BJ (cell line): ENCODE measurements around the gene ZNF541. TPM values are rescaled to one million over a fixed set of nuclear protein-coding genes. Genes with fewer than 3 reads are reported as not detected.

Experiments used
- CTCF ChIA-PET: fragments of 350-600 bp; formaldehyde crosslinking; extraction: SDS; loops from one replicate; lab custom pipeline; 2021; ENCODE audit warnings: antibody characterized with exemption, inconsistent platforms; lab: Yijun Ruan, JAX
- POLR2A ChIA-PET: fragments of 300-600 bp; sonication (Branson Sonifier 250); formaldehyde crosslinking; extraction: SDS; loops from one replicate; lab custom pipeline; 2021; ENCODE audit warnings: antibody characterized with exemption; lab: Charles Lee
- DNase-seq: peaks from one replicate; pipeline ENCODE4 v3.0.0-alpha.2; 2011; ENCODE audit warnings: low read depth
- H3K27me3 ChIP-seq: 2 replicates; pipeline ENCODE4 v1.6.0; 2011; ENCODE audit warnings: low read length; ENCODE audit not compliant: control insufficient read depth, insufficient read depth
- H3K36me3 ChIP-seq: 2 replicates; pipeline ENCODE4 v1.5.1; 2011; ENCODE audit warnings: low read length; ENCODE audit not compliant: control insufficient read depth, insufficient read depth
- H3K4me3 ChIP-seq: 2 replicates; pipeline ENCODE4 v1.5.1; 2011; ENCODE audit warnings: low read depth, mild to moderate bottlenecking, control low read depth, low read length
- polyA plus RNA-seq: library from polyadenylated mRNA; depleted of rRNA; stranded (reverse); fragments of >200 nt; gene quantifications from 2 replicates; pipeline ENCODE4 v1.2.3, GENCODE V29; 2011
- TF ChIP-seq, protein P1 (sequence below): IDR thresholded peaks from 2 replicates; pipeline ENCODE4 v1.5.1; 2011; ENCODE audit warnings: low read depth, mild to moderate bottlenecking, control low read depth, inconsistent platforms, low read length, moderate library complexity; ENCODE audit not compliant: insufficient read depth

The ZNF541 gene
- polyA plus RNA-seq, 1 experiment: 0.06 TPM

DNA sequence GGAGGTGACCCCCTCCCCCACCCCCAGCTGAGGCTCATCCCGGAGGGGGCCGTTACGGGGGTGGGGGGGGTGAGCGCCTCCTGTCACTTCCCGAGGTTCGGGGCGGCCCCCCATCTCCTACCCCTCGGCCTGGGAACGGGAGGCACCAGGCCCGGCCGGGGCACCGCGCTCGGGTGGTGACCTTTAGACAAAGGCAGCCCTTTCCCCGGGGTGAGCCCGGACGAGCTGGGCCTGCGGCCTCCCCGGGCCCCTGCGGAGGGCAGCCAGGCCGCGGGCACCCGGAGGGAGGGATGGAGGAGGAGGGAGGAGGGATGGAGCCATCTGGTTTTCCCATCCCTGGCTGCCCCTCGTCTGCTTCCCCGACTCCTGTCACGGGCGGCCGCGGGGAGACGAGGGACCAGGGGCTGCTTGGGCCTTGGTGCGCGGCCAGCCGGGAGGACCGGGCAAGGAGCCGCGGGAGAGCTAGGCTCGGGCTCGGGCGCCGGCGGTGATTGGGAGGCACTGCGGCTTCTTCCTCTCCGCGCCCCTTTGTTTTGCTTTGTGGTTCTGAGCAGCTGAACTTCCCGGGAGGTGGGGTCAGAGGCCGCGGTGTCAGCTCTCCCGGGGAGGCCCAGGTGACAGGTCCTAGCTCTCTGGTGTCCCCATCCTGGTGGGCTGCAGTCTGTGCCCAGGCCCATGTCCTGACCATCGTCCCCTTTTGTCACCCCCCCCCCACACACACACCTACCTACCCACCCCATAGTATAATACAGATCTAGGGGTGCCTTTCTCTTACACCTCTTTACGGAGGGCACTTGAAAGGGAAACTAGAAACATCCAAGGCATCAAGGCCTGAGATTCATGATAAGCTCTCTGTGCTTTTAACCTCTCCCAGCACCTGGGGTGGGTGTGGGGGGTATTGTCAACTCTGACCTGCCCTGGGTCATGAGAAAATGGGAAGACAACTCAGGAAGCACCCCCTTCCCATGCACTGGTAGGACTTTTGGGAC lies 37.3 kb upstream of the ZNF541 start:
- Histone ChIP-seq H3K4me3 (peak overlapping the region; percentile 66), H3K36me3 (peaks cover under 1% of the 10 kb centered on the region; the same call in 1 of the 2 replicates), H3K27me3 (no peaks in the 10 kb centered on the region)
- ChIA-PET POLR2A (interaction anchor here (0.6 to 0.7 kb wide), 2 partner anchors 10 to 400 kb away, joined by 3 to 4 read pairs; no protein-coding TSS in a partner anchor), CTCF (interaction anchor here (0.6 to 1.8 kb wide), 13 partner anchors 8 to 181 kb away, joined by 3 to 11 read pairs (median 3); partner anchors contain the start of genes KPTN and NAPA)
- no peak for DNase-seq
- TF ChIP-seq, protein P1, sequence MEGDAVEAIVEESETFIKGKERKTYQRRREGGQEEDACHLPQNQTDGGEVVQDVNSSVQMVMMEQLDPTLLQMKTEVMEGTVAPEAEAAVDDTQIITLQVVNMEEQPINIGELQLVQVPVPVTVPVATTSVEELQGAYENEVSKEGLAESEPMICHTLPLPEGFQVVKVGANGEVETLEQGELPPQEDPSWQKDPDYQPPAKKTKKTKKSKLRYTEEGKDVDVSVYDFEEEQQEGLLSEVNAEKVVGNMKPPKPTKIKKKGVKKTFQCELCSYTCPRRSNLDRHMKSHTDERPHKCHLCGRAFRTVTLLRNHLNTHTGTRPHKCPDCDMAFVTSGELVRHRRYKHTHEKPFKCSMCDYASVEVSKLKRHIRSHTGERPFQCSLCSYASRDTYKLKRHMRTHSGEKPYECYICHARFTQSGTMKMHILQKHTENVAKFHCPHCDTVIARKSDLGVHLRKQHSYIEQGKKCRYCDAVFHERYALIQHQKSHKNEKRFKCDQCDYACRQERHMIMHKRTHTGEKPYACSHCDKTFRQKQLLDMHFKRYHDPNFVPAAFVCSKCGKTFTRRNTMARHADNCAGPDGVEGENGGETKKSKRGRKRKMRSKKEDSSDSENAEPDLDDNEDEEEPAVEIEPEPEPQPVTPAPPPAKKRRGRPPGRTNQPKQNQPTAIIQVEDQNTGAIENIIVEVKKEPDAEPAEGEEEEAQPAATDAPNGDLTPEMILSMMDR: no peak

DNA sequence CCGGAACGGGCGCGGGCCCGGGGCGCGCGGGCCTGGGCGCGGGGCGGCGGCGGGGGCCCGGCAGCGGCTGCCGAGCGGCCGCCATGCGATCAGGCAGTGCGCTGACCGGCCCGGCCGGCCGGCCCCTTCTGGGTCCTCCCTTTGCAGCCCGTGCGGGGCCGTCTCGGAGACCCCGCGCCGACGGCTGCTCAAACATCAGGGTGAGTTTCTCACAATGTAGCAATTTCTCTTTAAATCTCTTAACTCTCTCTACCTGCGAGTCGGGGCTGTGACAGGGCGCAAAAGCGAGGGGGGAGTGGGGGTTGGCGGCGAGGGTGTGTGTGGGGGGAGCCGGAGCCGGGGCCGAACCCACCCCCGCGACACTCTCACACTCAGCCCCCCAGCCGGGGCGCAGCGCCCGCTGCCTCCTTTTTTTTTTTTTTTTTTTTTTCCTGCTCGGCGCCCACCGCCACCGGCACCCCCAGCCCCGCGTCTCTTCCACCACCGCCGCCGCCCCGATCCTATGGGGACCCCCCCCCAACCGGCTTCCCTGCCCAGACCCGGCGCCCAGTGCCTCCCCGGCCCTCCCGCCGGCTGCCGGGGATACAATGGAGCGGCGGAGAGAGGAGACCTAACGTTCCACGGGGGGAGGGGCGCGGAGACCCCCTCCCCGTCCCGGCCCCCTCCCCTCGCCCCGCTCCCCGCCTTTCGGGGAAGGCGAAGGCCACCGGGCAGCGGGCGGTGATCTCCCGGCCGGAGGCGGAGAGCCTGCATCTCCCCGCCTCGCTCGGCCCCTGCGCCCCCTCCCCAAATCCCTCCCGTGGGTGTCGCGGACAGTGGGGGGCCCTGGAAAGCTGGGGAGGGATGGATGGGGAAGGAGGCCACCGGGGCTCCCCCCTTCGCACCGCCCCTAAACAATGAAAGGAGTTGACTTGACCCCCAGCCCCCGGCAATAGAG lies 36.3 kb upstream of the ZNF541 start, which contains the start of gene BICRA:
Gene BICRA, plus strand, starts transcription at position 166 of the 937 bp plus-strand sequence. CDS start 64,441 bp downstream, outside the sequence.
- POLR2A ChIA-PET: interaction anchor here (0.6 kb wide), 1 partner anchor 399 kb away, joined by 3 read pairs; no protein-coding TSS in a partner anchor
- no peaks in the 10 kb centered on the region for H3K27me3 ChIP-seq
- CTCF ChIA-PET: interaction anchor here (0.8 to 1.9 kb wide), 7 partner anchors 9 to 125 kb away, joined by 3 to 8 read pairs (median 3); partner anchors contain the start of genes KPTN and NAPA
- TF ChIP-seq, protein P1: no peak
- peak within 1 kb of the TSS; percentile 99 for H3K4me3 ChIP-seq
- DNase-seq: no peak
- H3K36me3 ChIP-seq: no peaks in the 10 kb centered on the region

DNA sequence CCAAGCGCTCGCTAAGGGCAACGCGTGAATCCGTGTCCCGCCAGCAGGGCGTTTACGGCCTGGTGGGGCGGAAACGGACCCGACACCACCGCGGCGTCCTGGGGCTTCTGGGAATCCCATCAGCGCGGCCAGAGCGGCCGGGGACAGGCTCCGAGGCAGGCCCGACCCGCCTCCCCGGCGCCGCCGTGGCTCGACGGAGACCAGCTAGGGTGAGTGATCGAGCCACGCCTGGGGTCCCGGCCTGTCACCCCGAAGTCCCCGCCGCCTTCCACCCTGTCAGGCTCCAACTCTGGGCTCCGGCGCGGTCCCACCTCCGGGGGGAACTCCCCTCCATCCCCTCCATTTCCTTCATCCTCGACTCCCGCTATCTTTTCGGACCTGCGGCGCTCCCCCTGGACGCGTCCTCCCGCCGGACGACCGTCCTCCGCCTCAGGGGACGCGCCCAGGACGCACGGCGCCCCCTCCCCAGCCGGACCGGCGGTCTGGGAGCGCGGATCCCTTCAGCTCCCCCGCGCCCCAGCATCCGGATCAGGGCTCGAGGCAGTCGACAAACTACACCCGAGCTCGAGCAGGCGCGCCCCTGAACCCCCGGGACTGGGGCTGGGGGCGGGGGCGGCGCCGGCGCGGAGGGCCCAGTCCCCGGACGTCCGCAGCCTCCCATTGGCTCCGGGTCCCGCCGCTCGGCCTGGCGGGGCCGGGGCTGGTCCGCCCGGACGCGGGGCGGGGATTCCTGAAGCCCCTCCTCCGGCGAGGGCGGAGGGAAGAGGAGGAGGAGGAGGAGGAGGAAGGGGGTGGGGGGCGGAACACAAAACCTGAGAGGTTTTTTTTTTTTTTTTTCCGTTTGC lies 35.3 kb upstream of the ZNF541 start:
- TF ChIP-seq, protein P1: peak; percentile 38
- POLR2A ChIA-PET: no interaction called here
- CTCF ChIA-PET: interaction anchor here (1.1 to 1.9 kb wide), 2 partner anchors 91 to 93 kb away, joined by 4 to 8 read pairs; partner anchors contain the start of gene NAPA
- Histone ChIP-seq H3K4me3 (peak overlapping the region; percentile 99), H3K27me3 (no peaks in the 10 kb centered on the region), H3K36me3 (no peaks in the 10 kb centered on the region)
- DNase-seq: peak; percentile 37

DNA sequence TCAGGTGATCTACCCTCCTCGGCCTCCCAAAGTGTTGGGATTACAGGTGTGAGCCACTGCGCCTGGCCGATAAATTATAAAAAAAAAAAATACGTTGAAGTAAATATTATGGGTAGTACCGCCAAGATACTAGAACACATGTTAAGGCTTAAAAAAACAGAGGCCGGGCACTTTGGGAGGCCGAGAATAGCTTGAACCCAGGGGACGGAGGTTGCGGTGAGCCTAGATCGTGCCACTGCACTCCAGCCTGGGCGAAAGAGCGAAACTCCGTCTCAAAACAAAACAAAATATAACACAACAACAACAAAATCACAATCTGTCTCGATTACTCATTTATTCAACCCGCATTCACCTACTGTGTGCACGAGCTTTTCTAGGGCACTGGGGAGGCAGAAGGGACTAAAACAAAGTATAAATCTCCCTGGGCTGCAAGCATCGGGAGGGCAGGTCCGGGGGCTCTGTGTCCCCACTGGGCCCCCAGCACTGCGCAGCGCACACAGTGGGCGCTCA lies 34.7 kb upstream of the ZNF541 start:
- Histone ChIP-seq H3K36me3 (no peaks in the 10 kb centered on the region), H3K4me3 (peak overlapping the region; percentile 99), H3K27me3 (no peaks in the 10 kb centered on the region)
- ChIA-PET CTCF (interaction anchor here (0.7 to 1.9 kb wide), 4 partner anchors 92 to 124 kb away, joined by 3 to 8 read pairs (median 5); partner anchors contain the start of genes KPTN and NAPA), POLR2A (no interaction called here)
- TF ChIP-seq, protein P1: no peak
- DNase-seq: no peak
